ENCODE measurements around the gene ADAMTS3. TPM values are rescaled to one million over a fixed set of nuclear protein-coding genes. Genes with fewer than 3 reads are reported as not detected.

ADAMTS3 gene
- total RNA-seq, 2 experiments from 2014 or later: not detected

- CTCF ChIA-PET: no interaction called here
- intact Hi-C loops (cut with micrococcal nuclease): no loop called here
- POLR2A ChIA-PET: interaction anchor here (0.6 kb wide), 1 partner anchor 260 kb away, joined by 3 read pairs; no protein-coding TSS in a partner anchor
- no peak for TF ChIP-seq CTCF (IDR thresholded peaks at IDR 0.05)
- ATAC-seq (no peak), DNase-seq (no peak)
- no peaks in the 10 kb centered on the region for H3K36me3 Mint-ChIP-seq (ENCODE audit: low read depth)
- no peaks in the 10 kb centered on the region for H3K27me3 Mint-ChIP-seq
- no peaks in the 10 kb centered on the region for H3K4me1 Mint-ChIP-seq (ENCODE audit: low read depth)
- no peak overlapping the region for H3K27ac Mint-ChIP-seq
- H3K9me3 Mint-ChIP-seq: peaks cover 8% of the 10 kb centered on the region
- no peak overlapping the region for H3K4me3 Mint-ChIP-seq
Observed at GRCh38 chr4:72602396-72603376, 33.7 kb upstream of the ADAMTS3 start.

GRCh38 chr4:72591547-72592454 is 22.8 kb upstream of the ADAMTS3 start:
- no peak overlapping the region for H3K27ac Mint-ChIP-seq
- intact Hi-C loops (cut with micrococcal nuclease): no loop called here
- ChIA-PET POLR2A (no interaction called here), CTCF (no interaction called here)
- H3K4me3 Mint-ChIP-seq: no peak overlapping the region
- no peaks in the 10 kb centered on the region for H3K9me3 Mint-ChIP-seq
- DNase-seq (no peak), ATAC-seq (no peak)
- H3K27me3 Mint-ChIP-seq: no peaks in the 10 kb centered on the region
- no peak for TF ChIP-seq CTCF (IDR thresholded peaks at IDR 0.05)
- no peaks in the 10 kb centered on the region for H3K36me3 Mint-ChIP-seq (ENCODE audit: low read depth)
- no peaks in the 10 kb centered on the region for H3K4me1 Mint-ChIP-seq (ENCODE audit: low read depth)

GRCh38 chr4:72587334-72587733 is 18.3 kb upstream of the ADAMTS3 start:
- H3K4me3 Mint-ChIP-seq: no peak overlapping the region
- H3K27ac Mint-ChIP-seq: no peak overlapping the region
- H3K36me3 Mint-ChIP-seq (ENCODE audit: low read depth): no peaks in the 10 kb centered on the region
- no peak for ATAC-seq
- ChIA-PET POLR2A (no interaction called here), CTCF (no interaction called here)
- H3K9me3 Mint-ChIP-seq: no peaks in the 10 kb centered on the region
- no peak for TF ChIP-seq CTCF (IDR thresholded peaks at IDR 0.05)
- no peak for DNase-seq
- no peaks in the 10 kb centered on the region for H3K27me3 Mint-ChIP-seq
- H3K4me1 Mint-ChIP-seq (ENCODE audit: low read depth): no peaks in the 10 kb centered on the region
- intact Hi-C loops (cut with micrococcal nuclease): no loop called here

GRCh38 chr4:72582853-72583252 is 13.8 kb upstream of the ADAMTS3 start:
- ATAC-seq (no peak), DNase-seq (no peak)
- no peak for TF ChIP-seq CTCF (IDR thresholded peaks at IDR 0.05)
- H3K9me3 Mint-ChIP-seq: no peaks in the 10 kb centered on the region
- intact Hi-C loops (cut with micrococcal nuclease): no loop called here
- no peak overlapping the region for H3K4me3 Mint-ChIP-seq
- no peaks in the 10 kb centered on the region for H3K36me3 Mint-ChIP-seq (ENCODE audit: low read depth)
- ChIA-PET POLR2A (no interaction called here), CTCF (no interaction called here)
- H3K27me3 Mint-ChIP-seq: peaks cover 2% of the 10 kb centered on the region
- no peak overlapping the region for H3K27ac Mint-ChIP-seq
- H3K4me1 Mint-ChIP-seq (ENCODE audit: low read depth): no peaks in the 10 kb centered on the region
